Erythroblast (primary cell): ENCODE data around the gene RUSC2.

Experiments
- GATA1 ChIP-seq: IDR thresholded peaks from 2 replicates; pipeline ENCODE4 v1.6.1; 2011; ENCODE audit warnings: low read depth, mild to moderate bottlenecking, control low read depth, low read length, moderate library complexity
- POLR2A ChIP-seq: IDR thresholded peaks from 2 replicates; pipeline ENCODE4 v1.6.1; 2011; ENCODE audit warnings: mild to moderate bottlenecking, low read length

GRCh38 chr9:35521708-35522107 is 31.8 kb downstream of the RUSC2 start:
- no peak for TF ChIP-seq POLR2A
- no peak for TF ChIP-seq GATA1
